Tibial artery (tissue), 4 donors: ENCODE results near the gene CYP3A5.

Experiments
- DNase-seq, 2 donors: peaks; one replicate each; pipeline ENCODE4 v3.0.0-alpha.2; 2019
- H3K27ac ChIP-seq, 2 donors: fragments of 200-600 bp; sonication (generic) in 1 of 2; 1 replicate in 1 of 2; 2 replicates in 1 of 2; pipeline ENCODE4 v1.5.1; 2018 to 2019; ENCODE audit warnings: mild to moderate bottlenecking in 1 of 2
- H3K27me3 ChIP-seq, 2 donors: fragments of 200-600 bp; sonication (generic) in 1 of 2; one replicate each; pipeline versions ENCODE4 v1.5.1 to v1.6.0; 2016 to 2019
- H3K36me3 ChIP-seq, 3 donors: fragments of 200-600 bp; sonication (generic) in 2 of 3; one replicate each; pipeline ENCODE4 v1.5.1; 2016 to 2019; ENCODE audit warnings: mild to moderate bottlenecking in 2 of 3
- H3K4me1 ChIP-seq, 4 donors: fragments of 200-600 bp; sonication (generic) in 2 of 4; 1 replicate in 3 of 4; 2 replicates in 1 of 4; pipeline ENCODE4 v1.5.1; 2016 to 2019
- H3K4me3 ChIP-seq, 2 donors: fragments of 200-600 bp; sonication (generic) in 1 of 2; 1 replicate in 1 of 2; 2 replicates in 1 of 2; pipeline ENCODE4 v1.5.1; 2018 to 2019; ENCODE audit warnings: mild to moderate bottlenecking in 2 of 2
- H3K9me3 ChIP-seq, 3 donors: fragments of 200-600 bp; sonication (generic) in 1 of 3; one replicate each; pipeline ENCODE4 v1.5.1; 2016 to 2019
- CTCF ChIP-seq, 2 experiments: fragments of 200-600 bp in 1 of 2; fragments of 450-650 bp in 1 of 2; IDR thresholded peaks; one replicate each; pipeline ENCODE4 v1.5.1; 2017 to 2019; ENCODE audit warnings: antibody characterized with exemption in 2 of 2, mild to moderate bottlenecking in 1 of 2, moderate library complexity in 1 of 2
- intact Hi-C: fragments of 100-400 bp; cut with DNase I; formaldehyde crosslinking; loops from one replicate; pipeline ENCODE4 v1.15.0; 2023; ENCODE audit warnings: low total_unique reads

Gene CYP3A5

GRCh38 chr7:99607548-99607947, 72.2 kb downstream of the CYP3A5 start:
- TF ChIP-seq CTCF (IDR thresholded peaks at IDR 0.05), result no peak
- H3K36me3 ChIP-seq, result no peaks in the 10 kb centered on the region
- no peaks in the 10 kb centered on the region for H3K27me3 ChIP-seq
- no peaks in the 10 kb centered on the region for H3K4me1 ChIP-seq
- no peaks in the 10 kb centered on the region for H3K9me3 ChIP-seq
- H3K27ac ChIP-seq, result no peak overlapping the region
- intact Hi-C loops, result no loop called here
- DNase-seq, result no peak
- H3K4me3 ChIP-seq, result no peak overlapping the region

GRCh38 chr7:99606531-99606930, 73.3 kb downstream of the CYP3A5 start:
- H3K27ac ChIP-seq, result no peak overlapping the region
- no peak for TF ChIP-seq CTCF (IDR thresholded peaks at IDR 0.05)
- no peaks in the 10 kb centered on the region for H3K36me3 ChIP-seq
- H3K4me3 ChIP-seq, result no peak overlapping the region
- DNase-seq, result no peak
- H3K27me3 ChIP-seq, result no peaks in the 10 kb centered on the region
- intact Hi-C loops, result no loop called here
- no peaks in the 10 kb centered on the region for H3K4me1 ChIP-seq
- no peaks in the 10 kb centered on the region for H3K9me3 ChIP-seq

GRCh38 chr7:99605527-99605926, 74.3 kb downstream of the CYP3A5 start:
- no peaks in the 10 kb centered on the region for H3K4me1 ChIP-seq
- intact Hi-C loops, result no loop called here
- no peak for TF ChIP-seq CTCF (IDR thresholded peaks at IDR 0.05)
- DNase-seq, result no peak
- no peak overlapping the region for H3K4me3 ChIP-seq
- no peak overlapping the region for H3K27ac ChIP-seq
- no peaks in the 10 kb centered on the region for H3K36me3 ChIP-seq
- H3K9me3 ChIP-seq, result no peaks in the 10 kb centered on the region
- no peaks in the 10 kb centered on the region for H3K27me3 ChIP-seq

- no peaks in the 10 kb centered on the region for H3K9me3 ChIP-seq
- TF ChIP-seq CTCF (IDR thresholded peaks at IDR 0.05), result no peak
- H3K4me1 ChIP-seq, result no peaks in the 10 kb centered on the region
- no peak overlapping the region for H3K27ac ChIP-seq
- intact Hi-C loops, result no loop called here
- no peak overlapping the region for H3K4me3 ChIP-seq
- no peaks in the 10 kb centered on the region for H3K36me3 ChIP-seq
- DNase-seq, result no peak
- H3K27me3 ChIP-seq, result no peaks in the 10 kb centered on the region
Observed at GRCh38 chr7:99601656-99602310, 78.0 kb downstream of the CYP3A5 start.

- DNase-seq, result no peak
- Histone ChIP-seq H3K4me1 (no peaks in the 10 kb centered on the region), H3K27me3 (no peaks in the 10 kb centered on the region), H3K36me3 (no peaks in the 10 kb centered on the region), H3K27ac (no peak overlapping the region), H3K4me3 (no peak overlapping the region), H3K9me3 (no peaks in the 10 kb centered on the region)
- intact Hi-C loops, result no loop called here
- TF ChIP-seq CTCF (IDR thresholded peaks at IDR 0.05), result no peak
Observed at GRCh38 chr7:99599836-99600235, 80.0 kb downstream of the CYP3A5 start.
